Smooth muscle cell of the pulmonary artery (primary cell): ENCODE data around the gene DBX1. TPM values are rescaled to one million over a fixed set of nuclear protein-coding genes. Genes with fewer than 3 reads are reported as not detected.

Experiments used
- total RNA-seq: library from RNA; depleted of rRNA; stranded (reverse); fragments of >200 nt; gene quantifications from 2 replicates; pipeline ENCODE4 v1.2.3, GENCODE V29; 2014

The DBX1 gene
- total RNA-seq: not detected in 2 replicates

GRCh38 chr11:20160425-20161229, at the start of gene DBX1:
Gene DBX1 (minus strand): TSS chr11:20160475. CDS start chr11:20160324, 151 bp downstream.

Other genes with a start within 250 kb of the DBX1 start
- gene HTATIP2, start 203.2 kb upstream of the DBX1 start, total RNA-seq: 36.2 and 44.8 TPM in 2 replicates
- gene PRMT3, start 227.2 kb upstream of the DBX1 start, total RNA-seq: 13.4 and 17.5 TPM in 2 replicates